HG03442 (cell line): Measurements from ENCODE around the gene FAM53A.

Experiments
- ATAC-seq: cut with Tn5 transposase; IDR thresholded peaks from one replicate; pipeline ENCODE4 v1.9.1; 2021; ENCODE audit warnings: mild to moderate bottlenecking, moderate library complexity; ENCODE audit not compliant: unreplicated experiment

The FAM53A gene

DNA sequence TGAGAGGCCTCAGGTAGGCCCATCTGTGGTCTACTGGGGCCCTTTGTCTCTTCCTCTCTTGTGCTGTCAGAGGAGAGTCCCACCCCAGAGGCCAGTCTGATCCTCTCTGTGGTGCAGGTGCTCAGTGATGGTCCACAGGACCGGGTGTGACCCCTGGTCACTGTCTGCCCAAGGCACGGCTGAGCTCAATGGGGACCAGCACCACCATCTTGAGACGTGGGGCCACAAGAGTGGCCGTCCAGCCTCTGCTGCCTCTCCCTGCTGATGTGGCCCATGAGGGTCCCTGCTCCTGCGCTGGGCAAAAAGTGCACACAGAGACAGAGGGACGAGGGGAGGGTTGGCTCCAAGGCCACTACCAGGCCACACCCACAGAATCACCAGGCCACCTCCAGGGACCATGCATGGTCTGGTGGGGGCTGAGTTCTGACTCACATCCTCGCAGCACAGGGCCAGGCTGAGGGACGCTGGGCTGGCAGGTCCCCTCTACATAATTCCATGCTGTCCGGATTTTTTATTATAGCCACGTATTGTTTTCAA, 88.3 kb downstream of the FAM53A start:
- no peak for ATAC-seq

- ATAC-seq: no peak
Measured at GRCh38 chr4:1594871-1595788, 89.0 kb downstream of the FAM53A start.

GRCh38 chr4:1593881-1594345, 90.2 kb downstream of the FAM53A start:
- no peak for ATAC-seq

GRCh38 chr4:1593458-1593857, 90.7 kb downstream of the FAM53A start:
- ATAC-seq: no peak

- ATAC-seq: no peak
Measured at GRCh38 chr4:1592709-1593417, 91.2 kb downstream of the FAM53A start.

- no peak for ATAC-seq
Measured at GRCh38 chr4:1592068-1592708, 91.9 kb downstream of the FAM53A start.

DNA sequence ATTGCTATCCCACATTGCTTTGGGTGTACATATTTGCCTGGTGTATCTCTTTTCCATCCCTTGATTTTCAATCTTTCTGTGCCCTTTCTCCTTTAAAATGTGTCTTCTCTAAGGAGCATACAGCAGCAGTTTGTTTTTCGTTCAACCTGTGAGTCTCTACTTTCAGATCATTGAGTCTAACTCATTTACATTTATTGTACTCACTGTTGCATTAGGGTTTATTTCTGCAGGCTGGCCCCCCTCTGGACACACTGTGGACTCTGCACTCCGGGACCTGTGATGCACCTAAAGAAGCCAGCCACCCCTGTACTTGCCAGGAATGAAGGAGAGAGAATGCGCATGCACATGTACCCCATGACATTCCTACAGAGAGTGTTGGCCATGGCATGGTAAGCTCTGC, 93.0 kb downstream of the FAM53A start:
- no peak for ATAC-seq

- no peak for ATAC-seq
Measured at GRCh38 chr4:1590244-1590643, 93.9 kb downstream of the FAM53A start.
